Vagina (tissue), 2 donors: ENCODE results near the gene WDR11. TPM values are rescaled to one million over a fixed set of nuclear protein-coding genes. Genes with fewer than 3 reads are reported as not detected.

Experiments
- DNase-seq, 2 donors: peaks; one replicate each; pipeline ENCODE4 v3.0.0-alpha.2; 2017; ENCODE audit errors: extremely low spot score in 2 of 2
- H3K27ac ChIP-seq: fragments of 200-600 bp; sonication (generic); one replicate; pipeline ENCODE4 v1.5.1; 2019
- H3K27me3 ChIP-seq: fragments of 200-600 bp; sonication (generic); one replicate; pipeline ENCODE4 v1.5.1; 2019
- H3K36me3 ChIP-seq, 2 donors: fragments of 200-600 bp; sonication (generic); one replicate each; pipeline ENCODE4 v1.5.1; 2017 to 2019
- H3K4me1 ChIP-seq: fragments of 200-600 bp; sonication (generic); one replicate; pipeline ENCODE4 v1.5.1; 2019
- H3K4me3 ChIP-seq, 2 donors: fragments of 200-600 bp; sonication (generic); 1 replicate in 1 of 2; 2 replicates in 1 of 2; pipeline ENCODE4 v1.5.1; 2016 to 2019
- H3K9me3 ChIP-seq: fragments of 200-600 bp; sonication (generic); one replicate; pipeline ENCODE4 v1.5.1; 2019
- CTCF ChIP-seq, 3 experiments: fragments of 450-650 bp in 2 of 3; fragments of 200-600 bp in 1 of 3; sonication (generic) in 1 of 3; IDR thresholded peaks; one replicate each; pipeline ENCODE4 v1.5.1; 2017 to 2019; ENCODE audit warnings: antibody characterized with exemption in 3 of 3, mild to moderate bottlenecking in 2 of 3, moderate library complexity in 2 of 3
- POLR2A ChIP-seq, 2 donors: fragments of 450-650 bp; IDR thresholded peaks; one replicate each; pipeline ENCODE4 v1.6.1; 2017; ENCODE audit warnings: antibody characterized with exemption in 2 of 2, mild to moderate bottlenecking in 2 of 2, moderate library complexity in 2 of 2
- POLR2AphosphoS5 ChIP-seq, 2 donors: sonication (generic); formaldehyde crosslinking; IDR thresholded peaks; one replicate each; pipeline ENCODE4 v1.9.0; 2017; ENCODE audit warnings: antibody characterized with exemption in 2 of 2, mild to moderate bottlenecking in 2 of 2, low read depth in 1 of 2; ENCODE audit not compliant: insufficient read depth in 1 of 2
- intact Hi-C: fragments of 100-400 bp; cut with DNase I; formaldehyde crosslinking; loops from one replicate; pipeline ENCODE4 v1.15.1; 2023
- total RNA-seq: library from RNA; depleted of rRNA; stranded (reverse); fragments of >200 nt; gene quantifications from one replicate; pipeline ENCODE4 v1.2.3, GENCODE V29; 2016

Gene WDR11
- total RNA-seq, 1 donor from 2014 or later = 60.6 TPM

GRCh38 chr10:120931999-120932398, 80.8 kb downstream of the WDR11 start:
- DNase-seq = no peak
- Histone ChIP-seq H3K36me3 (no peaks in the 10 kb centered on the region), H3K4me1 (no peaks in the 10 kb centered on the region), H3K4me3 (no peak overlapping the region), H3K27ac (no peak overlapping the region), H3K9me3 (no peaks in the 10 kb centered on the region), H3K27me3 (no peaks in the 10 kb centered on the region)
- intact Hi-C loops = no loop called here
- TF ChIP-seq CTCF (IDR thresholded peaks at IDR 0.05) (no peak), POLR2AphosphoS5 (IDR thresholded peaks at IDR 0.05; ENCODE audit: insufficient read depth in 1 of 2, low read depth in 1 of 2) (no peak), POLR2A (IDR thresholded peaks at IDR 0.05) (no peak)

- intact Hi-C loops = no loop called here
- no peak for TF ChIP-seq POLR2AphosphoS5 (IDR thresholded peaks at IDR 0.05; ENCODE audit: insufficient read depth in 1 of 2, low read depth in 1 of 2)
- TF ChIP-seq POLR2A (IDR thresholded peaks at IDR 0.05) = no peak
- TF ChIP-seq CTCF (IDR thresholded peaks at IDR 0.05) = no peak
- DNase-seq = no peak
- Histone ChIP-seq H3K9me3 (no peaks in the 10 kb centered on the region), H3K27me3 (no peaks in the 10 kb centered on the region), H3K4me1 (no peaks in the 10 kb centered on the region), H3K4me3 (no peak overlapping the region), H3K27ac (no peak overlapping the region), H3K36me3 (no peaks in the 10 kb centered on the region)
Observed at GRCh38 chr10:120938822-120939221, 87.7 kb downstream of the WDR11 start.

GRCh38 chr10:120940299-120940900, 89.2 kb downstream of the WDR11 start:
- TF ChIP-seq POLR2AphosphoS5 (IDR thresholded peaks at IDR 0.05; ENCODE audit: insufficient read depth in 1 of 2, low read depth in 1 of 2) = no peak
- TF ChIP-seq POLR2A (IDR thresholded peaks at IDR 0.05) = no peak
- TF ChIP-seq CTCF (IDR thresholded peaks at IDR 0.05) = no peak
- Histone ChIP-seq H3K27me3 (no peaks in the 10 kb centered on the region), H3K9me3 (no peaks in the 10 kb centered on the region), H3K27ac (no peak overlapping the region), H3K4me1 (no peaks in the 10 kb centered on the region), H3K4me3 (no peak overlapping the region), H3K36me3 (no peaks in the 10 kb centered on the region)
- DNase-seq = no peak
- intact Hi-C loops = loop anchor here (5.0 to 10.0 kb wide), 2 partner anchors 792 to 954 kb away; no protein-coding TSS in a partner anchor

GRCh38 chr10:120941501-120941900, 90.3 kb downstream of the WDR11 start:
- no peak for DNase-seq
- H3K27ac ChIP-seq = no peak overlapping the region
- TF ChIP-seq CTCF (IDR thresholded peaks at IDR 0.05) (no peak), POLR2A (IDR thresholded peaks at IDR 0.05) (no peak), POLR2AphosphoS5 (IDR thresholded peaks at IDR 0.05; ENCODE audit: insufficient read depth in 1 of 2, low read depth in 1 of 2) (no peak)
- no peak overlapping the region for H3K4me3 ChIP-seq
- intact Hi-C loops = loop anchor here (5.0 to 10.0 kb wide), 2 partner anchors 791 to 953 kb away; no protein-coding TSS in a partner anchor
- no peaks in the 10 kb centered on the region for H3K36me3 ChIP-seq
- no peaks in the 10 kb centered on the region for H3K4me1 ChIP-seq
- H3K27me3 ChIP-seq = no peaks in the 10 kb centered on the region
- H3K9me3 ChIP-seq = no peaks in the 10 kb centered on the region

- peak in 1 of 2 donors; percentile 87 for DNase-seq
- Histone ChIP-seq H3K4me1 (no peaks in the 10 kb centered on the region), H3K4me3 (no peak overlapping the region), H3K27me3 (no peaks in the 10 kb centered on the region), H3K36me3 (no peaks in the 10 kb centered on the region), H3K27ac (no peak overlapping the region), H3K9me3 (no peaks in the 10 kb centered on the region)
- no peak for TF ChIP-seq POLR2A (IDR thresholded peaks at IDR 0.05)
- peak; percentile 92 to 96 (median 93) for TF ChIP-seq CTCF (IDR thresholded peaks at IDR 0.05)
- intact Hi-C loops = loop anchor here (5.0 to 10.0 kb wide), 2 partner anchors 789 to 952 kb away; no protein-coding TSS in a partner anchor
Observed at GRCh38 chr10:120942806-120943413, 91.7 kb downstream of the WDR11 start.
